GM18519 (cell line): Measurements from ENCODE around the gene UBR3.
"Not testable (repeated sequence)": the region's sequence is repeated elsewhere in the genome, so short reads cannot be mapped to it uniquely, and the experiment has no call there.

ENCODE experiments used
- ATAC-seq: cut with Tn5 transposase; IDR thresholded peaks from one replicate; pipeline ENCODE4 v1.9.1; 2021; ENCODE audit warnings: mild to moderate bottlenecking, moderate library complexity; ENCODE audit not compliant: unreplicated experiment, low FRiP score

The UBR3 gene

GRCh38 chr2:170091436-170091835, 264.2 kb downstream of the UBR3 start:
- ATAC-seq: no peak

GRCh38 chr2:170092436-170093060, 265.3 kb downstream of the UBR3 start:
- ATAC-seq: no peak

GRCh38 chr2:170095380-170095779, 268.1 kb downstream of the UBR3 start:
- ATAC-seq: no peak

- no peak for ATAC-seq
These were observed 271.5 kb downstream of the UBR3 start for GRCh38 chr2:170098626-170099312.

DNA sequence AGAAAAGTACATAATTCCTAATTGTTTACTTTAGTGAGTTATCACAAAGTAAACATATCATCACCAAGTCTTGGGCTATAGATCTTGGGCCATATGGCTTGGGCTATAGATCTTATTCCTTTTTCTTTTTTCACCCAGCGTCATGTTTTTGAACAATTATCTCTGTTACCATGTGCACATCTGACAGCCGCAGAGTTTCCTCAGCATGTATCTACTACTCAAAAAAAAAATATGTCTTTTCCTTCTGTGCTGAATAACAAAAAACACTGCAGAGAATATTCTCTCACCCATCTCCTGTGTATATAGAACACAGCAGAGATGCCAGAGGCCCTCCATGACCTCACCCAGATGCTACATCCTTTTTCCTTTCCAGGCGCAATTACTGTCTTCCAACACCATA, 274.5 kb downstream of the UBR3 start:
- no peak for ATAC-seq

DNA sequence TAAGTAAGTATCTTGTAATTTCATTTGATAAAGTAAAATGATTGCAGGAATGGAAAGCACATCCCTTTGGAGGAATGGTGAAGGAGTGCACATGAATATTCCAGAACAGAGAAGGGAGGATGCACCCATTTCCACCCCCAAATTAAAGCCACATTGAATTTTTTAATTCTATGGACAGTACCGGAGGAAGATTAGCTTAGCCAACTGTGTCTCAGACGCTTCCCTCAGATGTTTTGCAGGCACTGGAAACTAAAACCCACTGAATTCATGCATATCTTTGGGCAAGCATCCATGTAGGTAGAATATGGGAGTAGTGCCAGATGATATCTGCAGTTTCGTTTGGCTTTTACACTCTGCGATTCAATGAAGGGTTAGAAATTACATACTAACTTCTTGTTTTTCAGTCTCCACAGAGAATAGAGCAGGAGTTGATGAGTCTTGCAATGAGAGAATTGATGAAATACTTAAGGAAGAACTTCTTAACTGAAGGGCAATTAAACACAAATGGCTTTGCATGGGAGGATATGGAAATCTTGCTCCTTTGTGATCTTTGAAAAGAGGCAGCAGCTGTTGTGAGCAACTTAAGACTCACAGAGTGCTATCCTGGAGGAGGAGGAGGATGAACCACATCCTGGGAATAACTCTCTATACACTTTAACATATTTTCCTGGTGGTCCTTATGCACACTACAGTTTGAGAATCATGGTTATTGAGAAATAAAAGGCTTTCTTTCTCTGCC, 279.0 kb downstream of the UBR3 start:
- no peak for ATAC-seq

GRCh38 chr2:170113168-170113894, 286.1 kb downstream of the UBR3 start:
- ATAC-seq: no peak

- ATAC-seq: no peak
These were observed 288.4 kb downstream of the UBR3 start for GRCh38 chr2:170115501-170116229.

- ATAC-seq: no peak
These were observed 291.4 kb downstream of the UBR3 start for GRCh38 chr2:170118641-170119040.

DNA sequence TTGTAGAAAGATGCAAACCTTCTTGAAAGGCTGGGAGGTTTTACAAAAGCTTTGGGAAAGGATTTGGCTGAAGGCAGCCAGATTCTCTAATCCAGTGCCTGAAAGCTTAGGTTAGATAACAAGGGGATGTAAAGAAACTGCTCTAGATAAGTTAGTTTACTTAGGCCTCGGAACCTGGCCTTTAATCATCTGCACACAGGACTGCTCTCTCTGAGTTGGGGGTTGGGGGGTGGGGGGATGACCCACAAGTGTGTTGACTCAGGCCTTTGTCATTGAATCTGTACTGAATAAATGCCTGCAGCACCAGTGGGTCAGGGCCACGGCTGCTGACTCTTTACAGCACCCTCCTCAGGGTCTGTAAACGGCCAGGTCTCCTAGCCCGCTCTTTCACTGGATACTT, 292.1 kb downstream of the UBR3 start:
- ATAC-seq: not testable (repeated sequence)

DNA sequence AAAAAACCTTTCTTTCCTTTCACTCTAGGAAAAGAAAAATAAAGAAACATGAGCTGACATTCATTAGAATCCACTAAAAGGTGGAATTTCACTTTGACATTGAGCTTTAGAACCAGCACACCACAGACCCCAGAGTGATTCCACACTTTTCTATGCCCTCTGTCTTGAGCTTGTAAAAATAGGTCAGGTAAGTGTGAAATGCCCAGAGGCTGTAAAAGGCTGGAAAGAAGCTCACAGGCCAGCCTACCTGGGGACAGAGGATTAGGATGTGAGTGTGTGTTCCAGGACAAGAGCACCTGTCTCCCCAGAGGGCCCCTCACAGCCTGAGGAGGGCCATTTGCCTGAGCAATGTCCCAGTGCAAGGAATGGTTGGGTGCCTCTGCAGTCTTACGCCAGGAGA, 294.4 kb downstream of the UBR3 start:
- ATAC-seq: no peak

- ATAC-seq: no peak
These were observed 295.8 kb downstream of the UBR3 start for GRCh38 chr2:170122883-170123547.

DNA sequence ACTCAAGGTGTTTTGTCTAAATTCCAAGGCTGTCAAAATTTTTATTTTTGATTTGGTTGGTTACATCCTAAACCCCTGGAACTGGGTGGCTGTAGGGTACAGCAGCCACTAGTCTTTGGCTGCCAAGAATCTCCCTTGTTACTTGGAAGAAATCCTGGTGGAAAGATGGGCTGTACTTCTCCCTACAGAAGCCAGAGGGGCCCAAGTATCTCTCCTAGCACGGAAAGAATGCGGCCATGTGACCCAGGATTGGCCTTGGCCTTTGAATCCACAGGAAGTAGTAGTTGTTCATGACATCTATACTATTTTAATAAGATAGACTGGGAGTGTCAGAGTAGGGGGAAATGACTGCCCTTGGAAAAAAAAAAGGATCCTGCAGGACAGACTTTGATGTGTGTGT, 296.3 kb downstream of the UBR3 start:
- no peak for ATAC-seq

GRCh38 chr2:170126138-170126728, 299.0 kb downstream of the UBR3 start:
- not testable (repeated sequence) for ATAC-seq
